Measurements from ENCODE around the gene ADGRG6.

DNA sequence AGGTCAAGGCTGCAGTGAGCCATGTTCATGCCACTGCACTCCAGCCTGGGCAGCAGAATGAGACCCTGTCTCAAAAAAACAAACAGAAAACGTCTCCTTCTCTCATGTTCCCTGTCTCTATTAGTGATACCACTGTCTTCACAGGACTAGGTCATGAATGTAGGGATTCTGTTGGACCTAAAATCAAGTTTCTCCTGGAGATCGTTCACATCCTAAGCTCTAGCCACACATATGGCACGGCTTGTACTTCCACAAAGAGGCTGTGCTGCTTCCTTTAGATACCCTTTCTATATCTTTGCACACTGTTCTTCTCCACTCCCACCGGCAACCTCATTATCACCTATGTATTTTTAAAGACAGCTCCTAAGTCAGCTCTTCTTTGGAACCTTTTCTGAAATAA is 96.5 kb downstream of the ADGRG6 start:
- TF ChIP-seq, protein P1, sequence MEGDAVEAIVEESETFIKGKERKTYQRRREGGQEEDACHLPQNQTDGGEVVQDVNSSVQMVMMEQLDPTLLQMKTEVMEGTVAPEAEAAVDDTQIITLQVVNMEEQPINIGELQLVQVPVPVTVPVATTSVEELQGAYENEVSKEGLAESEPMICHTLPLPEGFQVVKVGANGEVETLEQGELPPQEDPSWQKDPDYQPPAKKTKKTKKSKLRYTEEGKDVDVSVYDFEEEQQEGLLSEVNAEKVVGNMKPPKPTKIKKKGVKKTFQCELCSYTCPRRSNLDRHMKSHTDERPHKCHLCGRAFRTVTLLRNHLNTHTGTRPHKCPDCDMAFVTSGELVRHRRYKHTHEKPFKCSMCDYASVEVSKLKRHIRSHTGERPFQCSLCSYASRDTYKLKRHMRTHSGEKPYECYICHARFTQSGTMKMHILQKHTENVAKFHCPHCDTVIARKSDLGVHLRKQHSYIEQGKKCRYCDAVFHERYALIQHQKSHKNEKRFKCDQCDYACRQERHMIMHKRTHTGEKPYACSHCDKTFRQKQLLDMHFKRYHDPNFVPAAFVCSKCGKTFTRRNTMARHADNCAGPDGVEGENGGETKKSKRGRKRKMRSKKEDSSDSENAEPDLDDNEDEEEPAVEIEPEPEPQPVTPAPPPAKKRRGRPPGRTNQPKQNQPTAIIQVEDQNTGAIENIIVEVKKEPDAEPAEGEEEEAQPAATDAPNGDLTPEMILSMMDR (IDR thresholded peaks at IDR 0.05): no peak
- no peak for TF ChIP-seq POLR2A (IDR thresholded peaks at IDR 0.05)

Data from esophagus squamous epithelium (tissue), 4 donors.